Stimulated activated CD8-positive, alpha-beta memory T cell treated with anti-CD3 and anti-CD28 coated beads, Interleukin-4, amount 100 ng/mL, for 24 hours (primary cell): ENCODE measurements around the gene MAGOH.
"Not testable (repeated sequence)": the region's sequence is repeated elsewhere in the genome, so short reads cannot be mapped to it uniquely, and the experiment has no call there.

Source experiments
- DNase-seq: peaks from one replicate; pipeline ENCODE4 v3.0.0-alpha.2; 2020; ENCODE audit warnings: low read depth

MAGOH gene

DNA sequence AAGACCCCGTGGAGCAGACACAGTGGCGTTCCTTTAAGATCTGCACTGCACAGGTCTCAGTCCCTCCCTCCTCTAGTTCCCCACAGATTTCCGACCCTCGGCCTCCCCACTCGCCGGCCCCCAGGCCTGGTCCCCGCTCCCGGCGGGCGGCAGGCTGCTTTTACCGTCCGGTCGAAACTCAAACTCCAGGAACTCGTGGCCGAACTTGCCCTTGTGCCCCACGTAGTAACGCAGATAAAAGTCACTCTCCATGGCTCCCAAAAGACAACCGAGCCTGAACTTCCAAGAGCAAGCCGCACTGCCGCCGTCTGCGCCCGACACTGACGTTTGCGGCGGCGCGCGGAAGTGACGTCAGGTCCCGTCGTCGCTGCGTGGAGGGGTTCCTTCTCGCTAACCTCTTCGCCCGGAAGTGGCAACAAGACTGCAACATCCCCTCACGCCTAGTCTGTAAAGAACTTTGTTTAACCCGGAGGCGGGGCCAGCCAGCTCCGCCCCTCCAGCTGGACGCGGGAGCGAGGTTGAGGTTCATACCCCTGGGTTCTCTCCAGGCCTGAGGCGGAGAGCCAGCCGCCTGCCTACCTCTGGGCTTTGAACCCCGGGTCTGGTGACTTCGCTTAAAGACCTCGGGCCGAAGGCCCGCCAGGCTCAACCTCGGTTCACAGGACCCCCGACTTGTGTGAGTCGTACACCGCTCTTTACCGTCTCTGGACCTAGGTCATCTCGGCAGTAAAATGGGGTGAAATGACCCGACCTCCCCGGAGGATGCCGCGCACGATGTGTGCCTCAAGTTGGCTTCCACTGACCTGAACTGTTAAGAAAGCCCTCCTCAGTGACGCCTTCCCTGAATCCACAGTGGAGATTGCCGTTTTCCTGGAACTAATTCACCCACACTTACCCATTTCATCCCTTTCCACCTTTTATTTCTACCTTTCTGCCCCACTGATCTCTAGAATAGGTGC lies at the start of gene MAGOH:
TSS of gene MAGOH (minus strand) at position 322 of the 959 bp plus-strand sequence. CDS start at position 252, 70 bp downstream.
- peak; percentile 93 for DNase-seq

DNA sequence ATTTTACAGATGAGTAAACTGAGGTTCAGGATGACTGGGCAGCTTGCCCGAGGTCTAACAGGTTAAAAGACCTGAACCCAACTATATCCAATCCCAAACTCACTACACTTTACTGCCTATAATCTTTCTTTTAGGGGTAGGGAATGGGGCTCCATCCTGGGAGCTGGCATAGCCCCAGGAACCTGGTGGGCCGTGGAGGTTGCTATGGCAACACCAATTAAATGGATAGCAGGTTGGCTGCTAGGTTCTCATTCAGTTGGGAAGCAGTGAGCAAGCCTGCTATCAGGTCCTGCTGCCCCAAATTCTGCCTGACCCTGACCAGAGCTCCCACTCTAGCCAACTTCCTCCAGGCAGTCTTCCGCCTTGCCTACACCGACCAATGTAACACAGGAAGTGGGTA lies 48.6 kb upstream of the MAGOH start:
- no peak for DNase-seq

DNA sequence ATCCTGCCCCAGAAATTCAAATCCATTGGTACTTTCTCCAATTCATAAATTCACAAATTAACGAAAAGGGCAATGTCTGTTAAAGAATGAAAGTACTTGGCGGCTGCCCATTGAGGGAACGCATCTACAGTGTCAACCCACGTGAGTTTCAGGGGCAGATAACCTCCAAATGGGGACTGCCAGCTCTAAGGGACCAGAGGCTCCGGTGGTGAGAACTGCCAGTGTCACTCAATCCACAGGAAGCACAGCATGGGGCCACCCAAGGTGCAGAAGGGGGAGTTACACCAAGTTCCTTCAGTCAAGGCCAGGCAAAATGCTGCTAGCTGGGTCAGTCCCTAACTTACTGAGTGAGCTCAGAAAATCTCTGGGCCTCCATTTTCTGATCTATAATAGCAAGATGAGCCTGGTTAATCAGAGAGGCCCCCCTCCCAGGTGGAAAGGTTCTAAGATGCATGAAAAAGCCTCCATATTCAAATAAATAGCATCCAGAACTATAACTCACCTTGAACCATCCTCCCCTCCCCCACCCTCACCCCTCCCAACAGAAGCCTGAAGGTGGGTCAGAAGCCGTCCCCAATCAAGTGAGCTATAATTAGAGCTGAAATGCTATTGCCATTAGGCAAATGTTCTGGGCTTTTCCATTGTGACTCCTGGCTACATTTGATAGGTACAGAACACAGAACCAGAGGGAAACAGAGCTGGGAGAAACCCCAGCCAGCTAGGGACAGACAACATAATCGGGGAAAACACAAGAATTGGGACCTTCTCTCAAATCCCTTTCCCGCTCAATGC lies 47.8 kb upstream of the MAGOH start:
- DNase-seq: no peak

DNA sequence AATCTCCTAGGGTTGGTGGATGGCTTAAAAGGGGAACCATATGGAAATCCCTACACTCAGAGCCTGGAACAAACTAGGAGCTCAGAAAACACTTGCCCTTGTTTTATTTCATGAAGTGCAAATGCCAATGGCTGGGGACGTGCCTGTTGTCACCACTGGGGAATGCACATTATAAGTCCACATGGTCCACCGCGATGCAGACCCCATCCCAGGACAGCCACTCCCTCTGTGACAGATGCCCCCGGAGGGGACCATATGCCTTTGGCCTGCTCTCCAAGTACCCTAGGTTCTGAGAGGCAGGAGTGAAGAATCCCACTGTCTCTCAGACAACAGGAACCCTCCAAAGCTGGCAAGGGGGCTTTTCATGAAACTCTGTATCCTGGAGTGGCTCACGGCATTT lies 47.2 kb upstream of the MAGOH start:
- no peak for DNase-seq

DNA sequence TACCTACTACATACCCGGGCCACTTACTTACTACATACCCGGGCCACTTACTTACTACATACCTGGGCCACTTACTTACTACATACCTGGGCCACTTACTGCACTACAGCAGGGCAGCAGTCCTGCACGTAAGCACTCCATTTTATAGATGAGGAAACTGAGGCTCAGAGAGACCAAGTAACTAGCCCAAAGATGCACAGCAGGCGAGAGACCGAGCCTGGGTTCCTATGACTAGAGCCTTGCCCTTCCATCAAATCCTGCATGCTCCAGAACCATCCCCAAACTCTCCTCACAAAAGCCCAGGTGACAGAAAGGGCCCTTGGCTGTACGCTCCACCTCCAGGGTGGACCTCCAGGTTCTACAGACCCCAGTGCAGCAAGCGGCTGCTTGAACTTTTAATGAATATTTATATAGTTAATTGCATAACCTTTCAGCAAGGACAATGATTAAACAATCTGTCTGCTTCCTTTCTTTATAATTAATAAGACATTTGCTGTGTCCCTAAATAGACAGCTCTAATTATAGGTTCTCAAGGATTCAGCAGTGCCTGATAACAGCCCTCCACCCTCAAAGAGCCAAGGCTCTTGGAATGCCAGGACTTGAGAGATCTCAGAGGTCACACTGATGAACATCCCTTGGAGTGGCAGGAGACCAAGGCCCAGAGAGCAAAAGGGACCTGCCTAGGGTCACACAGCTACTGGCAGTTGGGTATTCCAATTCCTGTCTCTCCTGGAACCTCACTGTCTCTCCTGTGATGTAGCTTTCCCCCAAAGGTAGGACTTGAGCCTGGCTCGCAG lies 46.1 kb upstream of the MAGOH start:
- DNase-seq: no peak

DNA sequence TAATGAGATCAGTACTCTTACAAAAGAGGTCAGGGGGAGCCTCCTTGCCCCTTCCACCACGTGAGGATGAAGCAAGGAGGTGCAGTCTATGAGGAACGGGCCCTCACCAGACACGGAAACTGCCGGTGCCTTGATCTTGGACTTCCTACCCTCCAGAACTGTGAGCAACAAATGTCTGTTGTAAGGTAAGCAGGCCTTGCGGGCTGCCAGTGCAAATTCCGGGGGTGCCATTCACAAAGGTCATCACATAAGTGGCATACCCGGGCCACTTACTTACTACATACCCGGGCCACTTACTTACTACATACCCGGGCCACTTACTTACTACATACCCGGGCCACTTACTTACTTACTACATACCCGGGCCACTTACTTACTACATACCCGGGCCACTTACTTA lies 44.8 kb upstream of the MAGOH start:
- DNase-seq: not testable (repeated sequence)

DNA sequence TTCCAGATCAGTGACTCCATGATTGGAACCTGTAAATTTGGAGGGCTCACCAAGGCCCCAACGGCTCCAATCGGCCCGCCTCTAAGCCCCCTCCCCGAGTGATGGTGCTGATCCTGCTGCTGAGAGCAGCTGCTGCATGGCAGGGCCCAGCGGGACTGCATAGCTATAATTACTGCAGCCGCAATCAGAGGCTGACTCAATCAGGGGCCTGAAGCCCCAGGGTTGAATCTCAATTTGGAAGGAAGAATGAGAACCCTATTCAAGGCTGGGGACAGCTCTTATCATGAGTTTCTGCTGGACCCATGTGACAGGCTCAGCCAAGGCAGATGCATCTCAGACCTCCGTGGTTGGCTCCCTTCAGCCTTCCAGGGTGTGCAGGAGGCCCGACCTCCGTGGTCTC lies 42.8 kb upstream of the MAGOH start:
- DNase-seq: no peak

DNA sequence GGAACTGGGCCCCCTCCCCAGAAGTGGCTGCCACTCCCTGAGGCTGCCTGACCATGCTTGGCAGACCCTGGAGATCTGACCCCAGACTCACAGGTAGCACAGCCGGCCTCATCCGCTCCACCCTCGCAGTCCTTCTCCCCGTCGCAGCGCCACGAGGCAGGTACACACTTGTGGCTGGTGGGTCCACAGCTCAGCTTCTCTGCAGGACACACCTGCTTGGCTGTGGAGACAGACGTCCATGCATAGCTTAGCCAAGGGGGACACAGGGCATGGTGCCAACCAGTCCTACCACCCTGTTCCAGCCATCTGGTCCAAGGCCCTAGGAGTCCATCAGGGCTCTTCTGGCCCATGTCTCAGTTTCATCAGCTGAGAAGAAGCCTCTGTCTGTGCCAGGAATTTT lies 42.2 kb upstream of the MAGOH start:
- no peak for DNase-seq

DNA sequence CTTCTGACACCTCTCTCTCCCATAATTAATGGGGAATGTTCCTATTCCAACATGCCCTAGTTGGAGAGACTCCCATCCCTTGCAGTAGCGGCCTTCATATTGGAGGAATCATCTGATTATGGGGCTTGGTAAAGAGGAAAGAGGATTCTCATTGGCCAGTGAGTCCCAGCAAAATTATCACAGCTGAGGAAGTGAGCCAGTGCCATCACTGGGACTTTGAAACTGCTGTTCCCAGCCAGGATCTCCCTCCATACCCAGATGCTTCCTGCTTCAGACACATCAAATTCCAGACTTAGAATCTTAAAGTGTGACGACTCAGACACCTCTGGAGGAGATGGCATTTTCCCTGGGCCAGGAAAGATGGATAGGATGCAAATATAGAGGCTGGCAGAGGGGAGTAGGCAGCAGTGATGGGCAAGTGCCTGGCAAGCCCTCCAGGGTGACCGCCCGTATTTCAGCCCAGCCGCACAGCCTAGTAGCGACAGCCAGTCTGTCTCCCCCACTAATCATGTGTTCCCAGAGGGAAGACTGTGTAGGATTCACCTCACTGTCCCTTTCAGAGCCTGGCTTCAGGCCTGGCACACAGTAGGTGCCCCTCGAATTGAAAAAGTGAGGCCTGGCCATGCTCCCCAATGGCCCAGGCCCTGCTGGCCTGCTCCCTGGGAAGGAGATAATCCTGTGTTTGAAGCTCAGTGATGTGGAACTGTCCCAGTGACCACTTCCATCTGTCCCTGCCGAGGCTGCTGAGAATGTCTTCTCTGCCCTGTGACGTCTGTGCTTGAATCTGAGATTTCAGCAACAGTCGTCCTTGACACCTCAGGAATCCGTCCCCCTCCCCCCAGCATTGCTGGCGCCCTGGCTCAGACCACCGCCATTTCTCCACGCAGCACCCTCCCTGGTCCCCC lies 41.2 kb upstream of the MAGOH start:
- no peak for DNase-seq

DNA sequence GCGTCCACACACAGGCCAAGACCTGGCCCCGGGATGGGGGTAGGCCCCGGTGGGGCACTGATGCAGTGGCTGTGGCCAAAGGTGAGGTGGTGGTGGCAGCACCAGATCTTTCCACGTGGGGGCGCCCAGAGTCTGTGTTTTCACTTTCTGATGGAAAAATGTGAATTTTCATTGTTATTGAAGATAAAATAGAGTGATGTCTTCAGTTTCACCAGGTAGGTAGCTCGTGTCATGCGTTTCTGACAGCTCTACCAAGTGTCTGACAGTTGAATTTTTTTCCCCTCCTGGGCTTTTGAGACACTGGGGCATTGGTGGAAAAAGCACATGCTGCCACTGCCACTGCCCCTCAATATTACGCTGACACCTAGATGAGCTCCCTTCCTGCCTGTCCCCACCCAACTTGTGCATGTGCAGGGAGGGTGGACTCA lies 40.0 kb upstream of the MAGOH start:
- DNase-seq: peak; percentile 45

DNA sequence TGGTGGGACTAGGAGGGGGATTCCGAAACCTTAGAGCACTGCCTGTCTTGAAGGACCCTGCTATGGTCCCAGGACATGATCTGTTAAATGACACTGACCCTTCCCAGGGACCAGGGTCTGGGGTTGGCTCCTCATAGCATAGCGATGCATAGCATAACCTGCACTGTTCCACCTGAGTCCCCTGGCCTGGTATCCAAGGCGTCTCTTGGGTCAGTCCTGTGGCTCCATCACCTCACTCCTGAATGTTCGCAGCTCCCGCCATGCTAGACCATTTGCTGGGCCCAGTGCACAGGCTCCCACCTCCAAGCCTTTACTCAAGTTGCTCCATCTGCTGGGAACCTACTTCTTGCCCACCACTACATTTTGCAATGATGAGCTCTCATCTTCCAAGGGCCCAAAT lies 39.0 kb upstream of the MAGOH start:
- DNase-seq: no peak

DNA sequence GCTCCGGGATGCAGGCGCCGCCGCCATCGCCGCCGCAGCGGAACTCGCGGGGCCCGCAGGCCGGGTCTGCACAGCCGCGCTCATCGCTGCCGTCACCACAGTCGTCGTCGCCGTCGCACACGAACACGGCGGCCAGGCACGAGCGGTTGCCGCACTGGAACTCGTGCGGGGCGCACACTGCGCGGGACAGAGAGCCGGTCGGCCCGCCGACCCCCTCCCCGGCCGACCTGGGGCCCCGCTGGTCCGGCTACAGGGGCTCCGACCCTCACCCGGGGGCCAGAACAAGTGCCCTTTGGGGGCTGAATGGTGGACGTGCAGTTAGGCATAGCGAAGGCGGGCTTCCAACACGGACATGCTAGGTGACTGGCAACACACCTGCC lies 38.6 kb upstream of the MAGOH start:
- no peak for DNase-seq

DNA sequence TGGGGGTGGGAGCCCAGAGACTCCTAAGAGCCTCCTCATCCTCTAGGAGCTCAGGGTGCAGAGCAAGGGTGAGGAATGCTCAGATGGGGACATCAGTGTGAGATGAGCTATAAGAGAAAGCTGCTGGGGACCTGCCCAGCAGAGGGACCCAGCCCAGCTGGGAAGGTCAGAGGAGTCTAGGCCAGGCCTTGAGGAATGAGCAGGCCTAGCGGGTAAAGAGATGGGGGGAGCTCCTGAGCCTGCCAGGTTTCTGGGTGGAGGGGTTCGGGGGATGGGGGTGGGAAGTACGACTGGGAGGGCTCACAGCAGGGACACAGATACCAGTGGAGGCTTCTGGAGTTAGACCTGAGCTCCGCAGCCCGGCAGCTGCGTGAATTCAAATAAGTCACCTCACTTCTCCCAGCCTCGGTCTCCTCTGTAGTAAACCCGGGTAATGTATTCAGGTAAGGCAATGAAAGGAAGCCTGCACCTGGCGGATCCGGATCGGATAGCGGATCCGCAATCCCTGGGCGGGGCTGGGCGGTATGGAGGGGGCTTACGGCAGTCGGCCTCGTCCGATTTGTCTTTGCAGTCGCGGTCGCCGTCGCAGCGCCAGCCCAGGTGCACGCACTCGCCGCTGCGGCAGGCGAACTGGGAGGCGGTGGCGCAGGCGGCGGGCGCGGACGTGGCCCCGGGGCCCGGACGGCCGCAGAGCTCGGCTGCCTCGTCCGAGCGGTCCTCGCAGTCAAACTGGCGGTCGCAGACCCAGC lies 38.0 kb upstream of the MAGOH start:
- DNase-seq: no peak

DNA sequence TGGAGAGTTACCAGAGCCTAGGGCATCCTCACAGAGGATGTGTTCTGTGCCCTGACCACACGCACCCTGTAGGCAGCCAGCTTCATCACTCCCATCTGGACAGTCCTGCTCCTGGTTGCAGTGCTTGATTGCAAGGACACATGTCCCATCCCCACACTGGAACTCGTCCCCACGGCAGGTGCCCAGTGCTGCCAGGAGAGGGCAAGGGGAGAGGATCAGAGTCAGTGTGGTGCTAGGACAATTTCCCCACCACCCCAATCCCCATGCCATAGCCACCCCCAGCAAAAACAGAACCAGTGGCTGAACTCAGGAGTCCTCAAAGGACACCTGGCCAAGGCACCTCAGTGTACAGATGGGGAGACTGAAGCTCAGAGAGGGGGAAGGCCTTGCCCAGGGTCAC lies 37.2 kb upstream of the MAGOH start:
- DNase-seq: no peak

DNA sequence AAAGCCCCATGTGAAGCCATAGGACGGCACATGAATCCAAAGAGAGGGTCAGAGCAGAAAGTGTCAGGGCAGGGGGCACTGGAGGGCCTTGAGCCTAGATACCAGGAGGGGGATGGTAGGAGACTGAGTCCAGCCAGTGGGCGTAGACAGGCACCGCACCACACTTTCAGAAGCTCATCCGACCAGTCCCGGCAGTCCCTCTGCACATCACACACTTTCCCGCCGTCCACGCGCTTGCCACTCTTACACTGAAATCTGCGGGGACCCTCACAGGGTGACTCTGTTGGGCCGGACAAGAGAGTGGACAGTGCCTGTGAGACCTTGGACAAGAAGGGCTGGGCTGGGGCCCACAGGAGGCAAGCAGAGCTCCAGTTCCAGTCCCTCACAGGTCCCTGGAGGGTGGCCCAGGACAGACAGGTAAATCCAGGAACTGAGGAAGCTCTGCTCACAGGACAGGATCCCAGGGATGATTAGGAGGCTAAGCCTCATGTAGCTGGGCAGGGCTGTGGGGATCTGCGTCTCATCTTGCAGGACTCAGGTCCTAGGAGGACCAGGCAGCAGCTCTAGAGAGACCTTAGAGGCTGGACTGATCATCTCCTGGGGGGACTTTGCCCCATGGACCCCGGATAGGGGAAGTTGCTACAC lies 36.3 kb upstream of the MAGOH start:
- DNase-seq: no peak

DNA sequence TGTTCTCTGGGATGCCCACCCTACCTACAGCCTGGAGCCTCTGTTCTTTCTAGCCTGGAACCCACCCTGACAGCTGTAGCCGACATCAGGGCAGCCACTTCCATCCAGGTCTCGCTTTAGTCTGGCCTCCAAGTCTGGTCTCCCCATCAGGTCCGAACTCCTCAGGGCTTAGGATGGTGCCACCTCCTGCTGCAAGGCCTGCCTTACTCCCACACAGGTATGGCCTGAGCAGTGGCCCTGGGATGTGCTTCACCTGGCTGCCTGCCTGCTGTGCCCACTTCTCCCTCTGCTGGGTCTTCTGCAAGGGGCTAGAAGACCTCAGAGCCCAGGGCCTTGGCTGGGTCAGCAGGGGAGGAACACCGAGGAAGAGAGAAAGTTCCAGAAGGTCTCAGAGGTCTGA lies 35.7 kb upstream of the MAGOH start:
- DNase-seq: no peak

DNA sequence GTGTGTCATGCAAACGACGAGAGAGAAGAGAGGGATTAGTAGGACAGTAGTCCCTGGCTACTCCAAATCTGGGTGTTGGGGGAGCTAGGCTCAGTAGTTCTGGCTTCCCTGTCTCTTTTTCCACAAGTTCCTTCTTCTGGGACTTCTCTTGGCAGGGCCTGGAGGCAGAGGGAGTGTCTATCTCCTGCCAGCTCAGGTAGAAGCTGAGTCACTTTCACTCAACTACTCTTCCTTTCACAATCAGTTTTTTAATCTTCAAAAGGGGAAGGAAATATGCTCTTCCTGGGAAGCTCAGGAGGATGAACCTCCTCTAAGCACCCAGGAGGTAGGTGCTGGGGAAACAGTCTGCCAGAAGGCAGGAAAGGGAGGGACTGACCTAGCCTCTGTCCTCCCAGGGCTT lies 35.2 kb upstream of the MAGOH start:
- no peak for DNase-seq

DNA sequence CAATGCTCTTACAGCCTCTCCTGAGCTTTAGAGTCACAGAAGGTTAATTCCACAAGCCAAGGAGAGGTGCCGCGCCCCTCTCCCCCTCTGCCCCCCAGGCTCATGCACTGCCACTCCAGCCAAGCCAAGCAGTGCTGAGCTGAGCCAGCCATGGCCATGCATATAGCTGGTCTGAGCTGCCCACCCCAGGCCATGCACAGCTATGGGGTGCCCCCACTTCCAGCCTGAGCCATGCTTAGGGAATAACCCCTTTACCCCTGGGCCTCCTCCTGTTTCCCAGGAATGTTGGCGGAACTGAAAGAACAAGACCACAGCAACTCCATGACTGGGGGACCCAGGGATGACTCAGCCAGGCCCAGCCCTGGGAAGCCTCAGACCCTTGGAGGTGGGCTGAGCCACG lies 34.0 kb upstream of the MAGOH start:
- DNase-seq: no peak

DNA sequence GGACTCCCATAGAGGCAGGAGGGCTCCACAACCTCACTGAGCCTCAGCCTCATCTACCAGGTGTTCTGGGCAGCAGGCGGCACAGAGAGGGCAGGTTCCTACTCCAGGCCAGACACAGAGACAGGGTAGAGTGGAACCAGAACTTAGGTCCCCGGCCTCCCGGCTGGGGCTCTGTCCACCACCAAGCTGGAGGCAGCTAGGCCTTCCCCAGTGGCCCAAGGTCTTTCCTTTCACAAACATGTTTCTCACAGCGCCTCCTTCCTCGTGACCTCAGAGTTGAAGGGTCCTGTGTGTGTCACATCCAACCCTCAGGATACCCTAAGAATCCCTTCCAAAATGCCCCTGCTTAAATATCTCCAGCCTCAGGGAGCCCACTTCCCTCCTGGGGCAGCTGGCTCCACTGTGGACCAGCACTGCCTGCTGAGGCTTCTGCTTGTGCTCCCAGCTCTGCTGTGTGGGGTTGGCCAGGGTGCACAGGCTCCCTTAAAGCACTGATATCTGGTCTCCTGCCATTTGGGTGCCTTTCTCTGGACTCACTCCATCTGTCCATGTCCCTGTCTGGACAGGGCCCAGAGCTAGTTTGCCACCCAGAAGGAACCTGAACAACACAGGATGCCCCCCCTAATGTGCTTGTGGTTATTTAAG lies 33.2 kb upstream of the MAGOH start:
- DNase-seq: no peak

DNA sequence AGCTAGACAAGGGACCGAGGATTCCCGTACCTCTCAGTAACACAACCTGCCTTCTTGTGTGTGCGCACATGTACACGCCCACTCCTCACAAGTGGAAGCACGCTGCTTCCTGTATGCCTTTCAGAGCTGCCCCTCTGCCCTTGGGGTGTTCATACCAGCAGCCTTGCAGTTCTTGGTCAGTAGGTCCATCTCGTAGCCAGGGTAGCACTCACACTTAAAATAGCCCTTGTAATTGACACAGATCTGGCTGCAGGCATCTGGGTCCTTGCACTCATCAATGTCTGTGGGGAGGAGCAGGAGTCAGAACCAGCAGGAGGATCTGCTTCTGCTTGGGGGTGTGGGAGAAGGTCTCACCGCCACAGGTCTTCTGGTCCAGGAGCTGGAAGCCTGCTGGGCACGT lies 32.6 kb upstream of the MAGOH start:
- DNase-seq: no peak
